GM19193 (cell line): ENCODE results near the gene CHST11.

Experiments used
- POLR2A ChIP-seq: IDR thresholded peaks from 4 replicates; pipeline ENCODE4 v1.6.1; 2011; ENCODE audit not compliant: insufficient read depth, insufficient read length; ENCODE audit errors: extremely low read depth

Gene CHST11

GRCh38 chr12:104448031-104448430, 8.7 kb upstream of the CHST11 start:
- TF ChIP-seq POLR2A: no peak

GRCh38 chr12:104448451-104448850, 8.3 kb upstream of the CHST11 start:
- no peak for TF ChIP-seq POLR2A

- no peak for TF ChIP-seq POLR2A
Observed at GRCh38 chr12:104450700-104451099, 6.0 kb upstream of the CHST11 start.

GRCh38 chr12:104452087-104452486, 4.7 kb upstream of the CHST11 start:
- TF ChIP-seq POLR2A: no peak

GRCh38 chr12:104453133-104453532, 3.6 kb upstream of the CHST11 start:
- TF ChIP-seq POLR2A: no peak

- no peak for TF ChIP-seq POLR2A
Observed at GRCh38 chr12:104454997-104455396, 1.8 kb upstream of the CHST11 start.

- no peak for TF ChIP-seq POLR2A
Observed at GRCh38 chr12:104455578-104456416, 951 bp upstream of the CHST11 start.

GRCh38 chr12:104456950-104457745, 400 bp downstream of the CHST11 start:
- peak; percentile 83 for TF ChIP-seq POLR2A

- peak; percentile 45 for TF ChIP-seq POLR2A
Observed at GRCh38 chr12:104457746-104458693, 1.3 kb downstream of the CHST11 start.

GRCh38 chr12:104458694-104459367, 2.1 kb downstream of the CHST11 start:
- peak; percentile 53 for TF ChIP-seq POLR2A

GRCh38 chr12:104459368-104459909, 2.7 kb downstream of the CHST11 start:
- TF ChIP-seq POLR2A: no peak

GRCh38 chr12:104460041-104460719, 3.4 kb downstream of the CHST11 start:
- no peak for TF ChIP-seq POLR2A

GRCh38 chr12:104460973-104461698, 4.4 kb downstream of the CHST11 start:
- no peak for TF ChIP-seq POLR2A
